Upper lobe of right lung (tissue), 1 donor: ENCODE data around the gene STYK1. TPM values are rescaled to one million over a fixed set of nuclear protein-coding genes. Genes with fewer than 3 reads are reported as not detected.

Experiments
- ATAC-seq: fragments of 200-7000 bp; cut with Tn5 transposase; one replicate; pipeline ENCODE4 v1.9.1; 2020; ENCODE audit warnings: mild to moderate bottlenecking, moderate library complexity
- DNase-seq: peaks from one replicate; pipeline ENCODE4 v3.0.0-alpha.2; 2020
- H3K27ac ChIP-seq: fragments of 200-600 bp; one replicate; pipeline ENCODE4 v1.8.0; 2022
- H3K27me3 ChIP-seq: fragments of 200-600 bp; one replicate; pipeline ENCODE4 v1.8.0; 2022; ENCODE audit warnings: mild to moderate bottlenecking
- H3K36me3 ChIP-seq: fragments of 200-600 bp; one replicate; pipeline ENCODE4 v1.8.0; 2022
- H3K4me1 ChIP-seq: fragments of 200-600 bp; one replicate; pipeline ENCODE4 v1.8.0; 2022
- H3K4me3 ChIP-seq: fragments of 200-600 bp; one replicate; pipeline ENCODE4 v1.8.0; 2022; ENCODE audit warnings: mild to moderate bottlenecking
- H3K9me3 ChIP-seq: fragments of 200-600 bp; one replicate; pipeline ENCODE4 v1.8.0; 2022
- intact Hi-C: fragments of 100-400 bp; cut with DNase I; formaldehyde crosslinking; loops from one replicate; pipeline ENCODE4 v1.11.0; 2022
- total RNA-seq: library from RNA; stranded (reverse); fragmentation: NEBNext Ultra II Directional; extraction: Animal tissue kit (Norgen Biotek cat#: 25700); gene quantifications from one replicate; pipeline ENCODE4 v1.2.1, GENCODE V29; 2021
- TF ChIP-seq, protein P1 (sequence below): fragments of 200-600 bp; IDR thresholded peaks from one replicate; pipeline ENCODE4 v1.8.0; 2022; ENCODE audit warnings: antibody characterized with exemption
- donor health status: DM: no; HTN: yes; CAD: no; lungs with severe emphysema.

STYK1 gene
- total RNA-seq, 1 donor from 2014 or later, result 0.93 TPM

DNA sequence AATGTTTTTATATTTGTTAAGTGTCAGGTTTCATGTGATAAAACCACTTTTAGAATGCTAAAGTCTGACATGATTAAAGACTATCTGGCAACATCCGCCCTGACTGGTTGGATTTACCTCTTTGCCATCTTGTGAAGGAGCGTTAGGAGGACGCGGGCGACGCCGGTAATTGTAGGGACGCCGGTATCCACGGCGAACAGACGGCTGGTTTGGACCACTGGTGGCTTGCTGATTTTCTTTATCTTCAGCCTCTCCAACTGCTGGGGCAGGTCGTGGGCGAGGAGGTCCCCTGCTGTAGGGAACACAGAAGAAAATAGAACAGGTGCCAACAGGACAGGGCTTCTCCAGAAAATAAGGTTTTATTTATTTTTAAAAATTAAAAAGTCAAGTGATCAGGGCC is 28.0 kb upstream of the STYK1 start:
- Histone ChIP-seq H3K4me3 (no peak overlapping the region), H3K9me3 (no peaks in the 10 kb centered on the region), H3K27ac (no peak overlapping the region), H3K36me3 (peaks cover 95% of the 10 kb centered on the region), H3K27me3 (no peaks in the 10 kb centered on the region), H3K4me1 (no peaks in the 10 kb centered on the region)
- intact Hi-C loops, result no loop called here
- TF ChIP-seq, protein P1, sequence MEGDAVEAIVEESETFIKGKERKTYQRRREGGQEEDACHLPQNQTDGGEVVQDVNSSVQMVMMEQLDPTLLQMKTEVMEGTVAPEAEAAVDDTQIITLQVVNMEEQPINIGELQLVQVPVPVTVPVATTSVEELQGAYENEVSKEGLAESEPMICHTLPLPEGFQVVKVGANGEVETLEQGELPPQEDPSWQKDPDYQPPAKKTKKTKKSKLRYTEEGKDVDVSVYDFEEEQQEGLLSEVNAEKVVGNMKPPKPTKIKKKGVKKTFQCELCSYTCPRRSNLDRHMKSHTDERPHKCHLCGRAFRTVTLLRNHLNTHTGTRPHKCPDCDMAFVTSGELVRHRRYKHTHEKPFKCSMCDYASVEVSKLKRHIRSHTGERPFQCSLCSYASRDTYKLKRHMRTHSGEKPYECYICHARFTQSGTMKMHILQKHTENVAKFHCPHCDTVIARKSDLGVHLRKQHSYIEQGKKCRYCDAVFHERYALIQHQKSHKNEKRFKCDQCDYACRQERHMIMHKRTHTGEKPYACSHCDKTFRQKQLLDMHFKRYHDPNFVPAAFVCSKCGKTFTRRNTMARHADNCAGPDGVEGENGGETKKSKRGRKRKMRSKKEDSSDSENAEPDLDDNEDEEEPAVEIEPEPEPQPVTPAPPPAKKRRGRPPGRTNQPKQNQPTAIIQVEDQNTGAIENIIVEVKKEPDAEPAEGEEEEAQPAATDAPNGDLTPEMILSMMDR, result no peak
- no peak for ATAC-seq
- DNase-seq, result no peak

DNA sequence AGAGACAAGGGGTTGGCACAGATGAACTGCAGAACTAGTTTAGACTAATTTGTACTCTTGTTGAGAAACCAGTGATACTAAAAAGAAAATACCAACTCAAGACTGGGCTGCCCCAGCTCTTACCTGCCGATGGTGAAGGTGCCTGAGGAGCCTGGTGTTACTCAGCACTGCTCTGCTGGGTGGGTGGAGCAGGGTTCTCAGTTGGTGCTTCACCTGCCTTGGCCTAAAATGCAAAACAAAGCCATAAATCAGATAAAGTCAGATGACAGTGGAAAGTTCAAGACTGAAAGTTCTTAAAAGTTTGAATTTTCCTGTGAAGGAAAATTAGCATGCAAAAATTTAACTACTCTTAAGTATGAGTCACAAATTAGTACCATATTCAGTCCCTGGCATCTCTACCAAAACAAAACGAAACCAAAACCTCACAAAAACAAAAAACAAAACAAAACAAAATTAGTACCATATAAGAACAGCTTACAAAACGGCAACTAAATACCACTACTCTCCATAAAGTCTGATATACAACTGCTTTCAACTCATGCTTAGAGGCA is 27.4 kb upstream of the STYK1 start:
- no peak for DNase-seq
- ATAC-seq, result no peak
- peaks cover 96% of the 10 kb centered on the region for H3K36me3 ChIP-seq
- TF ChIP-seq, protein P1, result no peak
- H3K27me3 ChIP-seq, result no peaks in the 10 kb centered on the region
- no peak overlapping the region for H3K27ac ChIP-seq
- intact Hi-C loops, result no loop called here
- H3K4me3 ChIP-seq, result no peak overlapping the region
- no peaks in the 10 kb centered on the region for H3K4me1 ChIP-seq
- H3K9me3 ChIP-seq, result no peaks in the 10 kb centered on the region

DNA sequence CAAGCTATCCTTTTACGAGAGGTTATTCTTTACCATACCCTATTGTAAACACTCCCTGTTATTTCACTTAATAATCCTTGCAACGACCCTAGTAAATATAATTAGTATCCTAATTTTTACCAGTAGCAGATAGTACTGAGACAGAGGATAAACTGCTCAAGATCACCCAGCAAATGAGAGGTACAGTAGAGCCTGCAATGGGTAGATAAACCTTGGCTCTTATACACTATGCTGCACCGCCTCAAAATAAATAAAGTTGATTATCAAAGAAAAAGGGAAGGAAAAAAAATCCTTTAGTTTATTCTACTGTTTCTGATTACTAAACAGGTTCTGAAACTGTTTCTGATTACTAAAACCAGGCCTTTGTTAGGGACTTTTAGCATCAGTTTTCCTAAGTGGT is 26.7 kb upstream of the STYK1 start:
- no peaks in the 10 kb centered on the region for H3K27me3 ChIP-seq
- no peak for ATAC-seq
- TF ChIP-seq, protein P1, result no peak
- intact Hi-C loops, result no loop called here
- no peak overlapping the region for H3K4me3 ChIP-seq
- peaks cover 89% of the 10 kb centered on the region for H3K36me3 ChIP-seq
- no peaks in the 10 kb centered on the region for H3K9me3 ChIP-seq
- H3K27ac ChIP-seq, result no peak overlapping the region
- DNase-seq, result no peak
- H3K4me1 ChIP-seq, result no peaks in the 10 kb centered on the region

DNA sequence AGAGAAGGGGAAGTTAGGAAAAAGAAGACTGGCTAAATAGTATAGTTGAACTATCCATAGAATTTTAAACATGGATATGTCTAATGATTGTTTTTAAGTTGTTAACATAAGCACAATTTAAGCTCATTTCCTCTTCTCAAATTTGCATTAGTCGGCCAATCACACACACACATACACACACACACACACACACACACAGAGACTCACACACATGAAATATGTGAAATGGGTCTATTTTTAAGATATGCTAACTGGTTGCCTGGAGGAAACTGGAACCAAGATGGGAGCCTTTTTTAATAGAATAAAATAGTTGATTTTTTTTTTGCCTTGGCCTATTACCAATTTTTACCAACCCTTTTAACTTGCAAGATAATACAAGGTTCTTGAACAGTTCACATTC is 24.0 kb upstream of the STYK1 start:
- intact Hi-C loops, result no loop called here
- TF ChIP-seq, protein P1, result no peak
- H3K27me3 ChIP-seq, result no peaks in the 10 kb centered on the region
- ATAC-seq (no peak), DNase-seq (no peak)
- no peaks in the 10 kb centered on the region for H3K4me1 ChIP-seq
- no peak overlapping the region for H3K4me3 ChIP-seq
- H3K36me3 ChIP-seq, result peaks cover 75% of the 10 kb centered on the region
- H3K9me3 ChIP-seq, result no peaks in the 10 kb centered on the region
- no peak overlapping the region for H3K27ac ChIP-seq

DNA sequence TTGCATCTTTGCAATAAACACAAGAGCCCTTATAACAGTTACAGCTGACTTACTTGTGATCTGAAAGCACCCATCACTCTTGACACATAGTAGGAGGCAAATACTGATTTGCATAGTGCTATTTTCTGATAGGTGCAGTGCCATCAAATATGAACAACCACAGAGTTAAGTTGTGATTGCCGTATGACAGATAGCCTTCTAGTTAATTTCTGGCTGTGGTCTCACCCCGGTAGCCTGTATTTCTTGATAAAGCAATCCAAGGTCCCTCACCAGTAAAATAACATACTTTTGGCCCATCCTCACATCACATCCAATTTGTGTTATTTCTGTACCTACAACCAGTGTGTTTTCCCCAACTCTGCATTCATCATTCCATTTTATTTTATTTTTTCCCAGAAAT is 23.3 kb upstream of the STYK1 start:
- intact Hi-C loops, result no loop called here
- no peaks in the 10 kb centered on the region for H3K27me3 ChIP-seq
- H3K27ac ChIP-seq, result no peak overlapping the region
- no peak overlapping the region for H3K4me3 ChIP-seq
- ATAC-seq, result no peak
- peaks cover 68% of the 10 kb centered on the region for H3K36me3 ChIP-seq
- H3K9me3 ChIP-seq, result no peaks in the 10 kb centered on the region
- TF ChIP-seq, protein P1, result no peak
- no peaks in the 10 kb centered on the region for H3K4me1 ChIP-seq
- DNase-seq, result no peak

DNA sequence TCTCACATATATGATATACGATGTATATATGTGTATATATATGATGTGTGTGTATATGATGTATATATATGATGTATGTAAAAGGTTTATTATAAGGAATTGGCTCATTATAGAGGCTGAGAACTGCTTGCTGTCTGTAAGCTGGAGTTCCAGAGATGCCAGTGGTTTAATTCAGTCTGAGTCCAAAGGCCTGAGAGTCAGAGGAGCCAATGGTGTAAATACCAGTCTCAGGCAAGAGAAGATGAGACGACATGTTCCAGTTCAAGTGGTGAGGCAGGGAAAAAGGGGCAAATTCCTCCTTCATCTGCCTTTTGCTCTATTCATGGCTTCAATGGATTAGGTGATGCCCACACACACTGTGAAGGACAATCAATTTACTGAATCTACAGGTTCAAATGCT is 17.1 kb upstream of the STYK1 start:
- no peak for ATAC-seq
- no peak for DNase-seq
- TF ChIP-seq, protein P1, result no peak
- Histone ChIP-seq H3K9me3 (no peaks in the 10 kb centered on the region), H3K27me3 (no peaks in the 10 kb centered on the region), H3K27ac (no peak overlapping the region), H3K4me1 (no peaks in the 10 kb centered on the region), H3K36me3 (peaks cover 11% of the 10 kb centered on the region), H3K4me3 (no peak overlapping the region)
- intact Hi-C loops, result no loop called here
